ENCODE data around the gene TENT5C.

DNA sequence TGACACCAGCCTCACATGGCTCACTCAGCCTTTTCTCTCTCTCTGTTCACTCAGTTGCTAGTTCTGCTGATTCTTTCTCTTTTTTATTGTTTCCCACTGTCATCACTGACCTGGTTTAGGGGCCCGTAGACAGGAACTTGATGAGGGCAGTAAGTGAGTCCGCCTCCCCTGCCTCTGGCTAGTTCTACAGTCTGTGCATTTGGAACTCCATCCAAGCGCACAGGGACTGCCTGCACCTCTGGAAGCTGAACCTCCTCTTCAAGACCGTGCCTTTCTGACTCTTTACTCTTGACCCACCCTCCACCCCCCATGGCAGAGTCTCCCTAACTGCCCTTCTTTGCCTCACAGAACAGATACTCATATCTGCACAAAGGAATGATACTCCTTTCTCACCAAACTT, 4.2 kb downstream of the TENT5C start:
- TF ChIP-seq, protein P1, sequence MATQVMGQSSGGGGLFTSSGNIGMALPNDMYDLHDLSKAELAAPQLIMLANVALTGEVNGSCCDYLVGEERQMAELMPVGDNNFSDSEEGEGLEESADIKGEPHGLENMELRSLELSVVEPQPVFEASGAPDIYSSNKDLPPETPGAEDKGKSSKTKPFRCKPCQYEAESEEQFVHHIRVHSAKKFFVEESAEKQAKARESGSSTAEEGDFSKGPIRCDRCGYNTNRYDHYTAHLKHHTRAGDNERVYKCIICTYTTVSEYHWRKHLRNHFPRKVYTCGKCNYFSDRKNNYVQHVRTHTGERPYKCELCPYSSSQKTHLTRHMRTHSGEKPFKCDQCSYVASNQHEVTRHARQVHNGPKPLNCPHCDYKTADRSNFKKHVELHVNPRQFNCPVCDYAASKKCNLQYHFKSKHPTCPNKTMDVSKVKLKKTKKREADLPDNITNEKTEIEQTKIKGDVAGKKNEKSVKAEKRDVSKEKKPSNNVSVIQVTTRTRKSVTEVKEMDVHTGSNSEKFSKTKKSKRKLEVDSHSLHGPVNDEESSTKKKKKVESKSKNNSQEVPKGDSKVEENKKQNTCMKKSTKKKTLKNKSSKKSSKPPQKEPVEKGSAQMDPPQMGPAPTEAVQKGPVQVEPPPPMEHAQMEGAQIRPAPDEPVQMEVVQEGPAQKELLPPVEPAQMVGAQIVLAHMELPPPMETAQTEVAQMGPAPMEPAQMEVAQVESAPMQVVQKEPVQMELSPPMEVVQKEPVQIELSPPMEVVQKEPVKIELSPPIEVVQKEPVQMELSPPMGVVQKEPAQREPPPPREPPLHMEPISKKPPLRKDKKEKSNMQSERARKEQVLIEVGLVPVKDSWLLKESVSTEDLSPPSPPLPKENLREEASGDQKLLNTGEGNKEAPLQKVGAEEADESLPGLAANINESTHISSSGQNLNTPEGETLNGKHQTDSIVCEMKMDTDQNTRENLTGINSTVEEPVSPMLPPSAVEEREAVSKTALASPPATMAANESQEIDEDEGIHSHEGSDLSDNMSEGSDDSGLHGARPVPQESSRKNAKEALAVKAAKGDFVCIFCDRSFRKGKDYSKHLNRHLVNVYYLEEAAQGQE (IDR thresholded peaks at IDR 0.05; ENCODE audit: low read depth, low read length), result no peak
- TF ChIP-seq SIN3A (IDR thresholded peaks at IDR 0.05; ENCODE audit: low read depth, low read length), result no peak

Data from GM12878 (cell line).